Lung (tissue), 12 donors: ENCODE measurements around the gene ABHD8. TPM values are rescaled to one million over a fixed set of nuclear protein-coding genes. Genes with fewer than 3 reads are reported as not detected.

ENCODE experiments used
- ATAC-seq: fragments of 200-7000 bp; cut with Tn5 transposase; one replicate; pipeline ENCODE4 v1.9.1; 2020; ENCODE audit warnings: moderate number of reproducible peaks; ENCODE audit not compliant: insufficient read depth, low FRiP score
- DNase-seq, 3 donors: peaks; one replicate each; pipeline ENCODE4 v3.0.0-alpha.2; 2013 to 2017
- H3K27ac ChIP-seq, 2 donors: one replicate each; pipeline ENCODE4 v1.5.1; 2013; ENCODE audit warnings: mild to moderate bottlenecking in 2 of 2, moderate library complexity in 2 of 2, control low read depth in 1 of 2, inconsistent platforms in 1 of 2, low read depth in 1 of 2, low read length in 1 of 2
- H3K27me3 ChIP-seq, 3 donors: one replicate each; pipeline ENCODE4 v1.5.1; 2013; ENCODE audit warnings: low read length in 2 of 3; ENCODE audit not compliant: control insufficient read depth in 3 of 3, insufficient read depth in 3 of 3
- H3K36me3 ChIP-seq, 4 donors: one replicate each; pipeline ENCODE4 v1.5.1; 2013; ENCODE audit warnings: low read length in 4 of 4, mild to moderate bottlenecking in 1 of 4, moderate library complexity in 1 of 4; ENCODE audit not compliant: control insufficient read depth in 4 of 4, insufficient read depth in 4 of 4
- H3K4me1 ChIP-seq, 5 donors: one replicate each; pipeline ENCODE4 v1.5.1; 2013; ENCODE audit warnings: low read length in 5 of 5, mild to moderate bottlenecking in 2 of 5, moderate library complexity in 1 of 5; ENCODE audit not compliant: control insufficient read depth in 5 of 5, insufficient read depth in 5 of 5
- H3K4me3 ChIP-seq: one replicate; pipeline ENCODE4 v1.5.1; 2013; ENCODE audit warnings: mild to moderate bottlenecking, control low read depth, moderate library complexity
- H3K9ac ChIP-seq, 2 donors: one replicate each; pipeline ENCODE4 v1.5.1; 2013; ENCODE audit warnings: low read length in 2 of 2, control low read depth in 1 of 2; ENCODE audit not compliant: insufficient read depth in 1 of 2
- H3K9me3 ChIP-seq, 4 donors: one replicate each; pipeline ENCODE4 v1.5.1; 2013; ENCODE audit warnings: low read length in 3 of 4, mild to moderate bottlenecking in 1 of 4, moderate library complexity in 1 of 4; ENCODE audit not compliant: control insufficient read depth in 4 of 4, insufficient read depth in 3 of 4
- WGBS, 2 donors: extraction: QIAGEN DNeasy Blood & Tissue Kit; methylation state at CpG; one replicate each; pipeline ENCODE4 v1.1.7; 2013; 5-methylcytosine and 5-hydroxymethylcytosine counted together
- polyA plus RNA-seq, 2 donors: library from polyadenylated mRNA; stranded (reverse); fragments of 200-250 nt; gene quantifications; one replicate each; pipeline ENCODE4 v1.2.1, GENCODE V29; 2013
- total RNA-seq, 2 donors: library from RNA; depleted of rRNA in 1 of 2; stranded (reverse); fragments of >200 nt in 1 of 2; gene quantifications; one replicate each; pipeline ENCODE4 v1.2.1, GENCODE V29; 2014 to 2021
- TF ChIP-seq, protein P1 (sequence below): IDR thresholded peaks from 2 replicates; pipeline ENCODE4 v1.5.1; 2012; ENCODE audit warnings: mild to moderate bottlenecking; ENCODE audit errors: control extremely low read depth, extremely low read depth
- donor health status: control.
- donor health status: control.
- donor health status: Bipolar disorder and iron deficiency.
- donor health status: healthy.
- donor health status: DM: yes; HTN: yes; CAD: no.

Gene ABHD8
- total and polyA plus RNA-seq, 4 donors = 12.8 to 23.0 (median 15.1) TPM

DNA sequence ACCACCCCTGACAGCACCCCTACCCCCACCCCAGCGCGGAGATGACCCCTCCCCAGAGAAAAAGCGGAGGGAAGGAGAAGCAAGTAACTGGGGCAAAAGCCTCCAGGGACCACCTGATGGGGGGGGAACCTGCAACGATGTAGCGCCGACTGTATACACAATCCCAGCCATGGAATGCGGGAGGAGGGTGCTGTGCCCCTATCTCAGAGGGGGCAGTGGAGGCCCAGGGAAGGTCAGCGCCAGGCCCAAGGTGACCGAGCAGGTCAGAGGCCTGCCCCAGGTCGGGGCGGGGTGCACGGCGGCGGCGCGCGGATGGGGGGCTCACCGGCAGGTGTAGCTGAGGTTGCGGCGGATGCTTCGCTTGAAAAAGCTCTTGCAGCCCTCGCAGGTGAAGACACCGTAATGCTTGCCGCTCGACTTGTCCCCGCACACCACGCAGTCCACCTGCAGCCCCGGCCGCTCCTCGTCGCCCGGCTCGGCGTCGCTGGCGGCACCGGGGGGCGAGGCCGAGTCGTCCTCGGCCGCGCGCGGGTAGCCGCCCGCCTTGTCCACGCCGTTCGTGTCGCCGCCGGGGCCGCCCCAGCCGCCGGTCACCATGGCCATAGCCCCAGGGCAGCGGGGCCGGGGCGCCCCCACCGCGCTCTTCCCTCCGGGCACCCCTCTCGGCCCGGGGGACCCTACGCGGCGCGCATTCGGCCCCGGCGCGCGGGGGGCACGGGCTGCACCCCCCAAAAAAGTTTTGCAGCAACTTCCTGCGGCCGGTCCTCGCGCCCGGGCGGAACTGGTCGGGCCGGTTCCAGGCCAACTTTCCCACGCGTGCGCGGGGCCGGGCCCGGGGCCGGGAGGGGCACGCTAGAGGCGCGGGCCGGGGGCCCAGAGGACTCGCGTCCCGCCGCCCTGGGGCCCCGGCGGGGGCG lies 58.3 kb downstream of the ABHD8 start:
- Histone ChIP-seq H3K9ac (no peak overlapping the region), H3K4me3 (peak overlapping the region; percentile 81), H3K36me3 (no peaks in the 10 kb centered on the region), H3K9me3 (no peaks in the 10 kb centered on the region), H3K4me1 (peaks cover 0 to 21% (median 11%) of the 10 kb centered on the region in 5 donors), H3K27me3 (no peaks in the 10 kb centered on the region), H3K27ac (peak overlapping the region; percentile 59 to 87)
- DNase-seq (no peak), ATAC-seq (no peak)
- TF ChIP-seq, protein P1, sequence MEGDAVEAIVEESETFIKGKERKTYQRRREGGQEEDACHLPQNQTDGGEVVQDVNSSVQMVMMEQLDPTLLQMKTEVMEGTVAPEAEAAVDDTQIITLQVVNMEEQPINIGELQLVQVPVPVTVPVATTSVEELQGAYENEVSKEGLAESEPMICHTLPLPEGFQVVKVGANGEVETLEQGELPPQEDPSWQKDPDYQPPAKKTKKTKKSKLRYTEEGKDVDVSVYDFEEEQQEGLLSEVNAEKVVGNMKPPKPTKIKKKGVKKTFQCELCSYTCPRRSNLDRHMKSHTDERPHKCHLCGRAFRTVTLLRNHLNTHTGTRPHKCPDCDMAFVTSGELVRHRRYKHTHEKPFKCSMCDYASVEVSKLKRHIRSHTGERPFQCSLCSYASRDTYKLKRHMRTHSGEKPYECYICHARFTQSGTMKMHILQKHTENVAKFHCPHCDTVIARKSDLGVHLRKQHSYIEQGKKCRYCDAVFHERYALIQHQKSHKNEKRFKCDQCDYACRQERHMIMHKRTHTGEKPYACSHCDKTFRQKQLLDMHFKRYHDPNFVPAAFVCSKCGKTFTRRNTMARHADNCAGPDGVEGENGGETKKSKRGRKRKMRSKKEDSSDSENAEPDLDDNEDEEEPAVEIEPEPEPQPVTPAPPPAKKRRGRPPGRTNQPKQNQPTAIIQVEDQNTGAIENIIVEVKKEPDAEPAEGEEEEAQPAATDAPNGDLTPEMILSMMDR = no peak
- 2 to 5% methylated on average over 55 to 100 of the region's 100 CpGs for WGBS, 2 donors

DNA sequence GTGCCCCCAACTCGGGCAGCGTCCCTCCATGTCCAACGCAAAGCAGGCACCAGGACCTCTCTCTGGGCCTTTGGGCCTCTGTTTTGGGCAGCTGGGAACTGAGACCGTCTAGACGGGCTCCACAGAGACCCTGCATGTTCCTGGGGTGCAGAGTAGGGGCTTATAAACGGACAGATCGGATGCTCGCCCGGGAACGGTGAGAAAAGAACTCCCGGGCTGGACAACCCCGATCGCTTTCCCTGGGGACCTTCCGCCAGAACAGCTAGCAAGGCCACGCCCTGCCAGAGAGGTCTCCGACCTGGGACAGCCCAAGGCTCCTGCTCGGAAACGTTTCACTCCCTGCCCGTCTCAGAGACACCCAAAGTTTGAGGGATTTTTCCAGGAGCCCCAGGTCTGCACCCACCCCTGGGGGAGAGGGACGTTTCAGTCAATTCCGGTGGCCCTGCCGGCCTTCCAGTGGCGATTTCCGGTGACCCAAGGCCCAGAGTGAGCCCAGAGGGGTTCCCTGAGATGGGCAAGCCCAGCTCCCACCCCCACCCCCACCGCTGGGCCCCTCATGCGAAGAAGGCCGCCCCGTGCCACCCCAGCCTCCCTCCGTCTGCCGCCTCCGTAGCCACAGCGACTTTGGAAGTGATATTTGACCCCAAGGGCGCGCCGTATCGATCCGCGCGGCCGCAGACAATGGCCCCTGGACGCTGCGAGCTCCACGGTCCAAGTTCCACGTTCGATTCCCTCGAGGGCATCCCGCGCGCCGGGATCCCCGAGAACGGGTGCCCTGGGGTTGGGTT lies 59.2 kb downstream of the ABHD8 start:
- Histone ChIP-seq H3K4me3 (peak overlapping the region; percentile 81), H3K27ac (peak overlapping the region; percentile 59 to 87), H3K27me3 (no peaks in the 10 kb centered on the region), H3K36me3 (no peaks in the 10 kb centered on the region), H3K9ac (peak overlapping the region in 1 of 2 donors; percentile 67), H3K4me1 (peaks cover 0 to 21% (median 11%) of the 10 kb centered on the region in 5 donors), H3K9me3 (no peaks in the 10 kb centered on the region)
- 20 to 50% methylated on average over 48 to 52 of the region's 52 CpGs for WGBS, 2 donors
- DNase-seq = no peak
- no peak for ATAC-seq
- TF ChIP-seq, protein P1 = no peak

DNA sequence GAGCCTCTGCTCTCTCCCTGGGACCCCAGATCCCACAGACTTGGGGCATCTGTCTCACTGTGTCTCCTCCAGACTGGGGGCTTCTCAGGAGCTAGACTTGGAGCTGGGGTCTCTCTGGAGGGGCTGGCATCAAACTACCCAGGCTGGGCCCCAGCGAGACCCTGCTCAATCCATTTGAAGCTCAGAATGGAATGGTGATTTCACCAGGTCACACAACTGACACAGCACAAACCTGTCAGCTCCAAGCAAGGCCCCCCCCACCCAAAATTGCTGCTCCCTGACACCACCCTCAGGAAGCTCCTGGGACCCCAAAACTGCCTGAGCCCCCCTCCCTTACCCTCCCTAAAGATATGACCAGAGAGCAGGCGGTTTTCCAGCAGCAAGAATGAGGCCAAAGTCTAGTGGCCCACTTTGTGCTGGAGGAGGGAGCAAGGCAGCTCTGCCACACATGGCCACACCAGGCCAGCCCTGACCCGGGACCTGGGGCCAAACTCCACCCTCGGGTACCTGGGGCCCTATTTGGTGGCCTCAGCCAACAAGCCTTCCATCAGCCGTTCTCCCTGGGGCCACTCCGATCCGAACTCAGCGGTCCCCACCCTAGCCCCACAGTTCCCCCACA lies 59.9 kb downstream of the ABHD8 start:
- DNase-seq (no peak), ATAC-seq (no peak)
- peak overlapping the region; percentile 81 for H3K4me3 ChIP-seq
- H3K9ac ChIP-seq = no peak overlapping the region
- 44 to 57% methylated on average over 8 of the region's 8 CpGs for WGBS, 2 donors
- H3K4me1 ChIP-seq = peaks cover 0 to 21% (median 9%) of the 10 kb centered on the region in 5 donors
- H3K27me3 ChIP-seq = no peaks in the 10 kb centered on the region
- TF ChIP-seq, protein P1 = no peak
- peaks cover 0 to 4% (median 2%) of the 10 kb centered on the region in 4 donors for H3K36me3 ChIP-seq
- no peaks in the 10 kb centered on the region for H3K9me3 ChIP-seq
- H3K27ac ChIP-seq = peak overlapping the region; percentile 59 to 87
